MCF 10A (cell line): ENCODE results near the gene GPR152. TPM values are rescaled to one million over a fixed set of nuclear protein-coding genes. Genes with fewer than 3 reads are reported as not detected.
A peak's percentile ranks its signal among the peaks of the same experiment; 100 is the strongest.

Experiments used
- BruUV-seq: library from RNA; stranded (reverse); fragments of 400-500 nt; replicated peaks from 2 replicates; lab custom pipeline; 2021; lab: Mats Ljungman, UMichigan
- CTCF ChIA-PET: fragments of 300-600 bp; sonication (Branson Sonifier 250); formaldehyde crosslinking; extraction: SDS; loops from one replicate; lab custom pipeline; 2021; ENCODE audit warnings: antibody characterized with exemption, inconsistent platforms; lab: Yijun Ruan, JAX
- POLR2A ChIA-PET: fragments of 300-600, 350-650 bp; sonication (Branson Sonifier 250); formaldehyde crosslinking; extraction: SDS; loops from one replicate; lab custom pipeline; 2020; ENCODE audit warnings: antibody characterized with exemption, inconsistent platforms; lab: Yijun Ruan, JAX
- DNase-seq: peaks from one replicate; pipeline ENCODE4 v3.0.0-alpha.2; 2018; ENCODE audit not compliant: unreplicated experiment
- H3K27ac Mint-ChIP-seq: one replicate; pipeline ENCODE4 v1.8.0; 2022; ENCODE audit warnings: mild to moderate bottlenecking, low read depth, mixed read lengths; ENCODE audit not compliant: unreplicated experiment
- H3K27me3 Mint-ChIP-seq: one replicate; pipeline ENCODE4 v1.8.0; 2022; ENCODE audit warnings: mixed read lengths; ENCODE audit not compliant: insufficient read depth, unreplicated experiment
- H3K36me3 Mint-ChIP-seq: one replicate; pipeline ENCODE4 v1.8.0; 2022; ENCODE audit warnings: mild to moderate bottlenecking, moderate library complexity, mixed read lengths; ENCODE audit not compliant: insufficient read depth, unreplicated experiment
- H3K4me1 Mint-ChIP-seq: one replicate; pipeline ENCODE4 v1.8.0; 2022; ENCODE audit warnings: mixed read lengths; ENCODE audit not compliant: insufficient read depth, unreplicated experiment
- H3K4me3 Mint-ChIP-seq: one replicate; pipeline ENCODE4 v1.8.0; 2022; ENCODE audit warnings: mild to moderate bottlenecking, moderate library complexity, mixed read lengths; ENCODE audit not compliant: unreplicated experiment
- H3K9me3 Mint-ChIP-seq: one replicate; pipeline ENCODE4 v1.8.0; 2022; ENCODE audit warnings: mixed read lengths; ENCODE audit not compliant: unreplicated experiment
- CTCF ChIP-seq: fragments of 200-600 bp; IDR thresholded peaks from one replicate; pipeline ENCODE4 v1.8.0; 2022; ENCODE audit warnings: antibody characterized with exemption, mild to moderate bottlenecking; ENCODE audit not compliant: unreplicated experiment
- intact Hi-C: fragments of 100-400 bp; cut with micrococcal nuclease; formaldehyde crosslinking; loops from 2 replicates; pipeline ENCODE4 v1.14.1; 2022
- total RNA-seq: library from RNA; stranded (reverse); gene quantifications from 2 replicates; pipeline ENCODE4 v1.2.3, GENCODE V29; 2022

The GPR152 gene
- total RNA-seq, 1 experiment from 2014 or later, result not detected

DNA sequence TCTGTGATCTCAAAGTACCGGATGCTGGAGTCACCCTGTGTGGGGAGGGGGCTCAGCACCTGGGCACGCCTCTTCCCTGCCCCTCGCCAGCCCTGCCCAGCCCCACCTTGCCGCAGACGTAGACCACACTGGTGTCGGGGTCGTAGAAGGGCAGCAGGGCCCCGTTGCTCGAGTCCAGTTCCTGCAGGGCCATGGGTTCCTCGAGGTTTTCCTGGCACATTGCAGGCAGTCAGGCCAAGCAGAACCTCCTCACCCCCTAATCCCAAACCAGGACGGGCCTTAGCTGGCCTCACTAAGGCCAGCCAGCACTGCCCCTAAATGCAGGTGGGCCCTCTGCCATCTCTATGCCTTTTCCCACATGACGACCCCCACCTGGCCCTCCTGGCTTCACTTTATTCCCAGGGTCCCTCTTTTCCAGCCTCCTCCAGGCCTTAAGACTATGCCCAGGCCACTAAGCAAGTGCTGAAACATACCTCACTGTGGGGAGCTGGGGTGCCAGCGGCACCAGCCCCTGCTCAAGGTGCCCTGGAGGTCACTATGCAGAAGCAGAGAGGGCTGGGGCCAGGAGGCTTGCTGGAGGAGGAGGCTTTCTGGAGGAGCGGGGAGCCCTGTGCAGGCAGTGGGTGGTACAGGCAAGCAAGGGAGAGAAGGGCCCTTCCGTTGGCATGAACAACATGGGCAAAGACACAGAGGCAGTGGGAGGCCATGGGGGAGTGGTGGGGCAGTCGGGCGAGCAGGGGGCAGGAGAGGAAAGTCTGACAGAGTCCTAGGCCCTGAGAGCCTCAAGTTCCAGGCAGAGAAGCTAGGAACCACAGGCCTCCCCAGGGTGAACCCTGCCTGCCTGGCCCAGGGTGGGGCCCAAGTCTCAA lies 12.1 kb downstream of the GPR152 start:
- CTCF ChIA-PET, result no interaction called here
- Mint-ChIP-seq H3K4me1 (peaks cover 15% of the 10 kb centered on the region), H3K27me3 (no peaks in the 10 kb centered on the region), H3K27ac (no peak overlapping the region), H3K4me3 (peak overlapping the region; percentile 47), H3K9me3 (no peaks in the 10 kb centered on the region), H3K36me3 (peaks cover 34% of the 10 kb centered on the region)
- no TSS peak for BruUV-seq
- POLR2A ChIA-PET, result interaction anchor here (0.5 to 1.3 kb wide), 3 partner anchors 12 to 129 kb away, joined by 3 read pairs; partner anchors contain the start of gene RPS6KB2
- DNase-seq, result no peak
- intact Hi-C loops, result no loop called here
- TF ChIP-seq CTCF, result no peak

GRCh38 chr11:67439321-67440228 lies 13.0 kb downstream of the GPR152 start:
- H3K9me3 Mint-ChIP-seq, result no peaks in the 10 kb centered on the region
- POLR2A ChIA-PET, result interaction anchor here (1.1 to 1.6 kb wide), 5 partner anchors 11 to 30 kb away, joined by 3 to 7 read pairs (median 3); partner anchors contain the start of gene TMEM134
- no peaks in the 10 kb centered on the region for H3K27me3 Mint-ChIP-seq
- H3K4me3 Mint-ChIP-seq, result no peak overlapping the region
- BruUV-seq, result no TSS peak
- TF ChIP-seq CTCF, result no peak
- H3K36me3 Mint-ChIP-seq, result peaks cover 37% of the 10 kb centered on the region
- no peak overlapping the region for H3K27ac Mint-ChIP-seq
- peaks cover 8% of the 10 kb centered on the region for H3K4me1 Mint-ChIP-seq
- CTCF ChIA-PET, result interaction anchor here (1.0 to 1.1 kb wide), 3 partner anchors 29 to 51 kb away, joined by 3 to 4 read pairs (median 3); partner anchors contain the start of gene PPP1CA
- DNase-seq, result peak; percentile 51
- intact Hi-C loops, result no loop called here

GRCh38 chr11:67438158-67438902 lies 14.2 kb downstream of the GPR152 start:
- Mint-ChIP-seq H3K9me3 (no peaks in the 10 kb centered on the region), H3K27ac (no peak overlapping the region), H3K4me3 (no peak overlapping the region), H3K27me3 (no peaks in the 10 kb centered on the region), H3K36me3 (peaks cover 41% of the 10 kb centered on the region), H3K4me1 (peaks cover 8% of the 10 kb centered on the region)
- BruUV-seq, result TSS peak; percentile 15
- intact Hi-C loops, result no loop called here
- no peak for TF ChIP-seq CTCF
- POLR2A ChIA-PET, result interaction anchor here (0.6 to 1.6 kb wide), 7 partner anchors 10 to 39 kb away, joined by 3 to 7 read pairs (median 3); partner anchors contain the start of genes PPP1CA, RPS6KB2 and TMEM134
- DNase-seq, result no peak
- CTCF ChIA-PET, result interaction anchor here (1.0 to 1.1 kb wide), 2 partner anchors 30 to 37 kb away, joined by 3 to 4 read pairs; partner anchors contain the start of gene PPP1CA
